ENCODE data around the gene EXOSC3.
"Not testable (repeated sequence)": the region's sequence is repeated elsewhere in the genome, so short reads cannot be mapped to it uniquely, and the experiment has no call there.

The EXOSC3 gene

GRCh38 chr9:37811906-37812476 is 27.1 kb upstream of the EXOSC3 start:
- TF ChIP-seq CTCF (IDR thresholded peaks at IDR 0.05; ENCODE audit: low read depth, low read length), result no peak
- in situ Hi-C loops (cut with HindIII; ENCODE audit: low sequenced_read_pairs), result no loop called here
- no peak overlapping the region for H3K4me3 ChIP-seq (ENCODE audit: low read depth, low read length)
- DNase-seq (ENCODE audit: low read depth, low spot score), result no peak

- H3K4me3 ChIP-seq (ENCODE audit: low read depth, low read length); DNase-seq (ENCODE audit: low read depth, low spot score); in situ Hi-C loops (cut with HindIII; ENCODE audit: low sequenced_read_pairs): not testable (repeated sequence)
Observed at GRCh38 chr9:37809676-37810075, 24.8 kb upstream of the EXOSC3 start.

DNA sequence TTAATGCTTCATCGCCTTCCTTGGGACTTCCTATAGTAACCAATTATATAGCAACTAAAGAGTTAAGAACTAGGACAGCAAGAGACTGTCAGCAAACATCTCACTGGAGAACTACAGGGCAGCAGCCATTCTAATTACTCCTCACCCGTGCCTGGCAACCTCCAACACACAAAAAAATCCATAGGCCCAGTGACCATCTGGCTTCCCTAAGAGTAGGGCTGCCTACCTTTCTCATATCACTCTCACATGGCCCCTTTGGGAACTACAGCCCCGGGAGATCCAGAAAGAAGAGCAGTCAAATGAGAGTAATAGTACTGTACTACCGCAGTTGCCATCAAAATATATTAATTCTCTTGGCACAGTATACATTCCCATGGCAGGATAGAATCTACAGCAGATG is 21.4 kb upstream of the EXOSC3 start:
- DNase-seq (ENCODE audit: low read depth, low spot score), result no peak
- TF ChIP-seq CTCF (IDR thresholded peaks at IDR 0.05; ENCODE audit: low read depth, low read length), result no peak
- in situ Hi-C loops (cut with HindIII; ENCODE audit: low sequenced_read_pairs), result no loop called here

GRCh38 chr9:37801959-37802711 is 17.3 kb upstream of the EXOSC3 start:
- in situ Hi-C loops (cut with HindIII; ENCODE audit: low sequenced_read_pairs), result no loop called here
- no peak for TF ChIP-seq CTCF (IDR thresholded peaks at IDR 0.05; ENCODE audit: low read depth, low read length)
- no peak for DNase-seq (ENCODE audit: low read depth, low spot score)
- peak overlapping the region; percentile 95 for H3K4me3 ChIP-seq (ENCODE audit: low read depth, low read length)

More for the DNA sequence above, 21.4 kb upstream of the EXOSC3 start:
- no peak overlapping the region for H3K4me3 ChIP-seq (ENCODE audit: low read depth, low read length)

DNA sequence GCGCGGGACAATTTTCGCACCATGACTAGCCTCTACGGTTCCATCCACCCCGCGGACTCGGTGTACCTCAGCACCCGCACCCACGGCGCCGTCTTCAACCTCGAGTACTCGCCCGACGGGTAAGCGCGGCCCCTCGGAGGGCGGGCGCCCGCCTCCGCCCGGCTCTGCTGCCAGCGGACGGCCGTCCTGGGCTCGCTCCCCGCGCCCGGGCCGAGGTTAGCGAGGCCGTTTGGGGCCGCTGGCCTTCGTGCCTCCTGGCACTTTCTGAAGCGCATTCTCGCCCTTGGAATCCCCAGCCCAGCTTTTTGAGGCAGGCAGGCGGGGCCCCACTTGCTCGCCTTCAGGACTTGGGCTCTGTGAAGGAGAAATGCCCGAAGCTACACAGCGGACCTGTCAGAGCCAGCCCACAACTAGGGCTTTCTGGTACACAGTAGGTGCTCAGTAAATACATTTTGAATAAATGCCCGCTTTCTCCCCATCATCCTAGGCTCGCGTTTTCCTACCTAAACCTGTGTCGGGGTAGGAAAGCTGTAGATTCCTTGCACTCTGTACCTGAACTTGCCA is 16.5 kb upstream of the EXOSC3 start:
- in situ Hi-C loops (cut with HindIII; ENCODE audit: low sequenced_read_pairs), result no loop called here

DNA sequence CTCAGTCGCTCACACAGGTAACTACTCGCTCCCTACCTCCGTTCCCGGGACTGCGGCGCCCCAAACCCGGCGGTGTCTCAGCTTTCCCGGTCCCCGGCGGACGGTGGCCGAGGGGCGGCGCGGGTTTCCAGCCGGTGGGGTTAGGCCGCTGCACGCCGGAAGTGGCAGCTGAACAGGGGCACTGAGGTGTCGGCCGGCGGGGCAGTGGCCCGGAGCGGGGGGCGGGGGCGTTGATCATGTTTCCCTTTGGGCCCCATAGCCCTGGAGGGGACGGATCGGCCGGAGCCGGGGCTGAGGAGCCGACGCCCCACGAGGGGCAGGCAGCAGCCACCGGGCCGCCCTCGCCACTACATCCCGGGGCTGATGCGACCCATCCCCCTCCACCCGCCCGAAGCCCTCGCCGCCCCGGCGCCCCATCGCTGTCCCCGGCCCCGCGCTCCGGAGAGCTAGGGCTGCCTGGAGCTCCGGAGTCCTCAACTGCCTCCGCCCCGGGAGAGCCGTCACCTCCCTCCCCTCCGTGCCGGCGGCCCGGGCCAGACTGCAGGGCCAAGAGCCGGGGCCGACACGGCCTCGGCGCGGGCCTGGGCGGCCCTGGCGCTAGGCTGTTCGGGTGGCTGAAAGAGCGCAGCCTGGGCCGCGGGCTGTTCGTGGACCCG is 15.9 kb upstream of the EXOSC3 start, which contains the start of gene DCAF10:
TSS of gene DCAF10 (plus strand) at position 167 of the 656 bp plus-strand sequence. CDS start at position 237, 70 bp downstream.
- in situ Hi-C loops (cut with HindIII; ENCODE audit: low sequenced_read_pairs), result no loop called here
- no peak for TF ChIP-seq CTCF (IDR thresholded peaks at IDR 0.05; ENCODE audit: low read depth, low read length)
- H3K4me3 ChIP-seq (ENCODE audit: low read depth, low read length), result peak within 1 kb of the TSS; percentile 95
- peak; percentile 85 for DNase-seq (ENCODE audit: low read depth, low spot score)

More for the DNA sequence above, 16.5 kb upstream of the EXOSC3 start:
- DNase-seq (ENCODE audit: low read depth, low spot score), result no peak
- peak overlapping the region; percentile 95 for H3K4me3 ChIP-seq (ENCODE audit: low read depth, low read length)
- no peak for TF ChIP-seq CTCF (IDR thresholded peaks at IDR 0.05; ENCODE audit: low read depth, low read length)

Measured in astrocyte of the spinal cord (primary cell).